Astrocyte (in vitro differentiated cells and primary cell): ENCODE results near the gene TRIM10.

Experiments used
- CTCF ChIP-seq: IDR thresholded peaks from 2 replicates; pipeline ENCODE4 v1.5.1; 2011; ENCODE audit warnings: low read depth, mild to moderate bottlenecking, inconsistent platforms, low read length, moderate library complexity; ENCODE audit not compliant: insufficient read depth
- EZH2 ChIP-seq: IDR thresholded peaks from 2 replicates; pipeline ENCODE4 v1.6.1; 2012; ENCODE audit warnings: mild to moderate bottlenecking, low read length, inconsistent platforms; ENCODE audit not compliant: insufficient read depth

- TF ChIP-seq CTCF (no peak), EZH2 (no peak)
Observed at GRCh38 chr6:30103872-30104179, 57.2 kb downstream of the TRIM10 start.
